ENCODE measurements around the gene GSX1.

DNA sequence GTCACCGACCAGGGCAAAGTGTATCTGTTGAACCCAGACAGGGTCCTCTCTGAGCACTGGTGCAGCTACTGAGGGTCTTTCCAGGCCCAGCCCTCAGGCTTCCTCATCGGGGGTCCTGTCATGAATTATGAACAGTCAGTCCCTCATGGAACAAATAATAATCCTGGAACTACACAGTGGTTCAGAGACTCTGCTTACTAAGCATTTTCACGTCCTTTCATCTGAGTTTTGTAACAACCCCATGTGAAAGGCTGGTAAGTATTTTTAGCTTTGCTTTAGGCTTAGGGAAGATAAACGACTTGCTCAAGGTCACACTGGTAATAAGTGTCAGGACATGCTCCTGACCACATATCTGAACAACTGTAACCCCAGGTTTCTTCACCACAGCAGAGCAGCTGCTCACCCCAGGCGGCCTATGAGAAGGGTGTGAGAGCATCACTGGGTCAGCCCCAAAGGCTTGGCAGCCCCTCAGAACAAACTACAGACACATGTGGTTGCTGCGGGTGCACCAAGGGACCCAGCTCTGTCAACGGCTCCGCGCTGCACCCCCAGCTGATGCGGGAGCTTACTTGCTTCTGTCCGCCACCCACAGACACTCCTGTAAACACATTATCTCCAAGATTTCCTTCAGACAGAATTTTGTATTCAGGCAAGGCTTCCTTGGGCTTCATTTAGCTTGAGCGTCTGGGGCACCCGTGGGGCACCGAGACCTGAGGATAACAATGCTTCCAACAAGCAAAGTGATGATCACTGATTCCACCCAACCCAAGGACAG is 19.4 kb upstream of the GSX1 start:
- TF ChIP-seq POLR2A (IDR thresholded peaks at IDR 0.05; ENCODE audit: borderline replicate concordance, extremely low read depth, insufficient read depth, insufficient read length): no peak
- TF ChIP-seq, protein P1, sequence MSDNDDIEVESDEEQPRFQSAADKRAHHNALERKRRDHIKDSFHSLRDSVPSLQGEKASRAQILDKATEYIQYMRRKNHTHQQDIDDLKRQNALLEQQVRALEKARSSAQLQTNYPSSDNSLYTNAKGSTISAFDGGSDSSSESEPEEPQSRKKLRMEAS (IDR thresholded peaks at IDR 0.05): no peak
- TF ChIP-seq, protein P2, sequence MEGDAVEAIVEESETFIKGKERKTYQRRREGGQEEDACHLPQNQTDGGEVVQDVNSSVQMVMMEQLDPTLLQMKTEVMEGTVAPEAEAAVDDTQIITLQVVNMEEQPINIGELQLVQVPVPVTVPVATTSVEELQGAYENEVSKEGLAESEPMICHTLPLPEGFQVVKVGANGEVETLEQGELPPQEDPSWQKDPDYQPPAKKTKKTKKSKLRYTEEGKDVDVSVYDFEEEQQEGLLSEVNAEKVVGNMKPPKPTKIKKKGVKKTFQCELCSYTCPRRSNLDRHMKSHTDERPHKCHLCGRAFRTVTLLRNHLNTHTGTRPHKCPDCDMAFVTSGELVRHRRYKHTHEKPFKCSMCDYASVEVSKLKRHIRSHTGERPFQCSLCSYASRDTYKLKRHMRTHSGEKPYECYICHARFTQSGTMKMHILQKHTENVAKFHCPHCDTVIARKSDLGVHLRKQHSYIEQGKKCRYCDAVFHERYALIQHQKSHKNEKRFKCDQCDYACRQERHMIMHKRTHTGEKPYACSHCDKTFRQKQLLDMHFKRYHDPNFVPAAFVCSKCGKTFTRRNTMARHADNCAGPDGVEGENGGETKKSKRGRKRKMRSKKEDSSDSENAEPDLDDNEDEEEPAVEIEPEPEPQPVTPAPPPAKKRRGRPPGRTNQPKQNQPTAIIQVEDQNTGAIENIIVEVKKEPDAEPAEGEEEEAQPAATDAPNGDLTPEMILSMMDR (IDR thresholded peaks at IDR 0.05 in 2 of 3, conservative IDR thresholded peaks at IDR 0.05 in 1 of 3; ENCODE audit: borderline replicate concordance in 1 of 3, insufficient read depth in 1 of 3, low read depth in 2 of 3, low read length in 2 of 3): no peak
- TF ChIP-seq, protein P3, sequence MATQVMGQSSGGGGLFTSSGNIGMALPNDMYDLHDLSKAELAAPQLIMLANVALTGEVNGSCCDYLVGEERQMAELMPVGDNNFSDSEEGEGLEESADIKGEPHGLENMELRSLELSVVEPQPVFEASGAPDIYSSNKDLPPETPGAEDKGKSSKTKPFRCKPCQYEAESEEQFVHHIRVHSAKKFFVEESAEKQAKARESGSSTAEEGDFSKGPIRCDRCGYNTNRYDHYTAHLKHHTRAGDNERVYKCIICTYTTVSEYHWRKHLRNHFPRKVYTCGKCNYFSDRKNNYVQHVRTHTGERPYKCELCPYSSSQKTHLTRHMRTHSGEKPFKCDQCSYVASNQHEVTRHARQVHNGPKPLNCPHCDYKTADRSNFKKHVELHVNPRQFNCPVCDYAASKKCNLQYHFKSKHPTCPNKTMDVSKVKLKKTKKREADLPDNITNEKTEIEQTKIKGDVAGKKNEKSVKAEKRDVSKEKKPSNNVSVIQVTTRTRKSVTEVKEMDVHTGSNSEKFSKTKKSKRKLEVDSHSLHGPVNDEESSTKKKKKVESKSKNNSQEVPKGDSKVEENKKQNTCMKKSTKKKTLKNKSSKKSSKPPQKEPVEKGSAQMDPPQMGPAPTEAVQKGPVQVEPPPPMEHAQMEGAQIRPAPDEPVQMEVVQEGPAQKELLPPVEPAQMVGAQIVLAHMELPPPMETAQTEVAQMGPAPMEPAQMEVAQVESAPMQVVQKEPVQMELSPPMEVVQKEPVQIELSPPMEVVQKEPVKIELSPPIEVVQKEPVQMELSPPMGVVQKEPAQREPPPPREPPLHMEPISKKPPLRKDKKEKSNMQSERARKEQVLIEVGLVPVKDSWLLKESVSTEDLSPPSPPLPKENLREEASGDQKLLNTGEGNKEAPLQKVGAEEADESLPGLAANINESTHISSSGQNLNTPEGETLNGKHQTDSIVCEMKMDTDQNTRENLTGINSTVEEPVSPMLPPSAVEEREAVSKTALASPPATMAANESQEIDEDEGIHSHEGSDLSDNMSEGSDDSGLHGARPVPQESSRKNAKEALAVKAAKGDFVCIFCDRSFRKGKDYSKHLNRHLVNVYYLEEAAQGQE (IDR thresholded peaks at IDR 0.05; ENCODE audit: low read depth): no peak
- TF ChIP-seq, protein P4, sequence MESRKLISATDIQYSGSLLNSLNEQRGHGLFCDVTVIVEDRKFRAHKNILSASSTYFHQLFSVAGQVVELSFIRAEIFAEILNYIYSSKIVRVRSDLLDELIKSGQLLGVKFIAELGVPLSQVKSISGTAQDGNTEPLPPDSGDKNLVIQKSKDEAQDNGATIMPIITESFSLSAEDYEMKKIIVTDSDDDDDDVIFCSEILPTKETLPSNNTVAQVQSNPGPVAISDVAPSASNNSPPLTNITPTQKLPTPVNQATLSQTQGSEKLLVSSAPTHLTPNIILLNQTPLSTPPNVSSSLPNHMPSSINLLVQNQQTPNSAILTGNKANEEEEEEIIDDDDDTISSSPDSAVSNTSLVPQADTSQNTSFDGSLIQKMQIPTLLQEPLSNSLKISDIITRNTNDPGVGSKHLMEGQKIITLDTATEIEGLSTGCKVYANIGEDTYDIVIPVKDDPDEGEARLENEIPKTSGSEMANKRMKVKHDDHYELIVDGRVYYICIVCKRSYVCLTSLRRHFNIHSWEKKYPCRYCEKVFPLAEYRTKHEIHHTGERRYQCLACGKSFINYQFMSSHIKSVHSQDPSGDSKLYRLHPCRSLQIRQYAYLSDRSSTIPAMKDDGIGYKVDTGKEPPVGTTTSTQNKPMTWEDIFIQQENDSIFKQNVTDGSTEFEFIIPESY (IDR thresholded peaks at IDR 0.05; ENCODE audit: extremely low read depth, insufficient replicate concordance, low read length): no peak
- TF ChIP-seq POLR2AphosphoS5 (IDR thresholded peaks at IDR 0.05; ENCODE audit: low read depth, low read length): no peak
